Stimulated activated CD4-positive, alpha-beta T cell treated with anti-CD3 and anti-CD28 coated beads, Interleukin-15, amount 100 ng/mL, for 48 hours (primary cell): ENCODE results near the gene SLC2A1.
A peak's percentile ranks its signal among the peaks of the same experiment; 100 is the strongest.
"Not testable (repeated sequence)": the region's sequence is repeated elsewhere in the genome, so short reads cannot be mapped to it uniquely, and the experiment has no call there.

Source experiments
- DNase-seq, 2 donors: peaks; one replicate each; pipeline ENCODE4 v3.0.0-alpha.2; 2020; ENCODE audit warnings: low read depth in 2 of 2

Gene SLC2A1

DNA sequence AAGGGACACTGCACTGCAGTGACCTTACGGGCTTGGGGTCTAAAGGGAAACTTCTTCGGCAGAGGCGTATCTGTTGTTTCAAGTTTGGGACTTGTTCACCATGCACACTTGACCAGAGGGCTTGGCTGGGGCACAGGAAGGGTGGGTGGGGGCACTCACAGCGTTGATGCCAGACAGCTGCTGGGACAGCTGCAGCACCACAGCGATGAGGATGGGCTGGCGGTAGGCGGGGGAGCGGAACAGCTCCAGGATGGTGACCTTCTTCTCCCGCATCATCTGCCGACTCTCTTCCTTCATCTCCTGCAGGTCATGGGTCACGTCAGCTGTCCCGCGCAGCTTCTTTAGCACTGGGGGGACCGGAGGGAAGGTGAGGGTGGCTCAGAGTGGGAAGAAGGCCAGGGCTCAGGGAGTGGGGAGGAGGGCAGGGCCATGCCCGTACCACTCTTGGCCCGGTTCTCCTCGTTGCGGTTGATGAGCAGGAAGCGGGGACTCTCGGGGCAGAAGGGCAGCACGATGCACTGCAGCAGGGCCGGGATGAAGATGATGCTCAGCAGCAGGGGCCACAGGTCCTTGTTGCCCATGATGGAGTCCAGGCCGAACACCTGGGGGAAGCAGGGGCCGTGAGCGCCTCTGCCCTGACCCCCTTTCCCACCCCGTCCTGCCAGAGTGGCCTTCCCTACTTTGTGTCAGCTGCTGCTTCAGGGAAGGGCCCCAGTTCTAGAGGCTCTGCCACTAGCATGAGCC lies 29.1 kb downstream of the SLC2A1 start:
- no peak for DNase-seq

DNA sequence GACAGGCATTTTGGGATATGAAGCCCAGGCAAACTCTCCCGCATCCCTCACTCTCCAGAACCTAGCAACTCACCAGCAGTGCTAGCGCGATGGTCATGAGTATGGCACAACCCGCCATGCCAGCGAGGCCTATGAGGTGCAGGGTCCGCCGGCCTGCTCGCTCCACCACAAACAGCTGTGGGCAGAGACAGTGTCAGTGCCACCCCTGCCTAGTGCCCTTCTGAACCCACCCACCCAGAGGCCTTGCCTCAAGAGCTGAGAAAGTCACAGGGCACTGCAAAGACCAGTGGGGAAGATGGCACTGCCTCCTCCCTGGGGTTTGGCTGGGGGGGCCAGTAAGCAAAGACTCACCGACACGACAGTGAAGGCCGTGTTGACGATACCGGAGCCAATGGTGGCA lies 29.8 kb downstream of the SLC2A1 start:
- DNase-seq = no peak

DNA sequence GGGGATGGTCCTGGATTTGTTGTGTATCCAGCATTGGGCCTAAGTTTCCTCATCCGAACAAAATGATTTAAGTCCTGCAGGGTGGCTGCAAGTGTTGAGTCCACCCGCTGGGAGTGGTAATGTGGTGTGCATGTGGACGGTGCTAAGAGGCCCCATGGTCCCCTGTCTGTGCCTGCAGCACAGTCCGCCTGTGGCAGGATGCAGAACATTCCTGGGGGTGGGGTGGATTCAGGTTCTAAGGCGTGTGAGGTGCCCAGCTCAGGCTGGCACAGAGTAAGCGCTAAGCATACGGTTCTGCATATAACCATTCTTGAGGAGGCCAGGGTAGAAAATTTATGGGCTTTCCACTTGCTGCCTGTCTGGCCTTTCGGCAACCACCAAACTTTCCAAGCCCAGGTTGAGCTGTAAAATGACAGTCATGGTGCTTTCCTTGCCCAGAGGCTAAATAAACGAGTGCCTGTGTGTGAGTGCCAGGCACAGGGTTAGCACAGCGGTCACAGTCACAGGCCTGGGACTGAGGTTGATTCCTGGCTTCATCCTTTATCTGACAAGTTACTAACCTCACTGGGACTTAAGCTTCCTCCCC lies 30.7 kb downstream of the SLC2A1 start:
- no peak for DNase-seq

DNA sequence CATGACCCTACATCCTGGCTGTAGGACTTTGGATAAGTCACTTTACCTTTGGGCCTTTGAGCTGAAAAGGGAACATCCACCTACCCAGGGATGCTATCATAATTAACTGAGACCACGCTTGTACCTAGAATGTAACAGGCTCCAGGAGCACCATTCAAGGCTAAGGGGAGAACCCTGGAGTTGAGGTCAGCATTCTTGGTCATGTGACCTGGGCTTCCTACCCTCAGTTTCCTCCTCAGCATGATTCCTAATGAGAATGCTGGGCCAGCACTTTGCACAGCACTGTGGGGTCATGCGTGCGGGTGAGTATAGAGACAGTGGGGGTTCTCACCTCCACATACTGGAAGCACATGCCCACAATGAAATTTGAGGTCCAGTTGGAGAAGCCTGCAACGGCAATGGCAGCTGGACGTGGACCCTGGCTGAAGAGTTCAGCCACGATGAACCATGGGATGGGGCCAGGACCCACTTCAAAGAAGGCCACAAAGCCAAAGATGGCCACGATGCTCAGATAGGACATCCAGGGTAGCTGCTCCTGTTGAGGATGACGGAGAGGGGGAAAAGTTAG lies 31.3 kb downstream of the SLC2A1 start:
- DNase-seq = no peak

DNA sequence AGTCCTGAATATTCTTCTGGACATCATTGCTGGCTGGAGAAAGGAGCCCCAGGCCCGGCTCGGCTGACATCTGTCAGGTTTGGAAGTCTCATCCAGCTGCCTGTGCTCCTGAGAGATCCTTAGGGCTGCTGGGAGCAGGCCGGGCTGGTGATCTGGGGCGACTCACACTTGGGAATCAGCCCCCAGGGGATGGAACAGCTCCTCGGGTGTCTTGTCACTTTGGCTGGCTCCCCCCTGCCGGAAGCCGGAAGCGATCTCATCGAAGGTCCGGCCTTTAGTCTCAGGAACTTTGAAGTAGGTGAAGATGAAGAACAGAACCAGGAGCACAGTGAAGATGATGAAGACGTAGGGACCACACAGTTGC lies 31.8 kb downstream of the SLC2A1 start:
- no peak for DNase-seq

DNA sequence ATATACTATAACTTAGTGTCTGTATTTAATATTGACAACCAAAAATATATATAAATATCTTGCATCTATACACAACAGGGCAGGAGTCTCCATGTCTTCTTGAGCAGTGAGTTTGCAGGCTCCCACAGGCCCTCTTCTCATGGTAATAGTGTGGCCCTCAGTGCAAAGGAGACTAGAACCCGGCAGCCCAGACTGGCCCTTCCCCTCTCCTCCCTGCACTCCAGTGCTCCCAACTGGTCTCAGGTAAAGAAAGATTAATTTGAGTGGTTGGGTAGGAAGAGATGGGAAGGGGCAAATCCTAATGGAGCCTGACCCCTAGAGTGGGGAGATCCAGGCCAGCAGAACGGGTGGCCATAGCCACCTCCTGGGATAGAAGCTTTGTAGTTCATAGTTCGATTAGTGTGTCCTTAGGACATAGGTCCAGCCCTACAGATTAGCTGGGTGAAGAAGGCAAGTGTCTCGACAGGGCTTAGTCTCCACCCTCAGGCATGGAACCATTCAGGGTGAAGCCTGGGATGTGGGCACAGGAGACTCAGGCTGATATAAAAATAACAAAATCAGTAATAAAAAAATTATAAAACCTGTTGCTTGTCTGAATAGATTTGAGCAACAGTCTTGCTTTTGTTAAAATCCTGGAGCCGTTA lies 32.3 kb downstream of the SLC2A1 start:
- no peak for DNase-seq

GRCh38 chr1:42924851-42925760 lies 33.6 kb downstream of the SLC2A1 start:
- DNase-seq = no peak

GRCh38 chr1:42924082-42924850 lies 34.4 kb downstream of the SLC2A1 start:
- DNase-seq = peak; percentile 85 to 89

DNA sequence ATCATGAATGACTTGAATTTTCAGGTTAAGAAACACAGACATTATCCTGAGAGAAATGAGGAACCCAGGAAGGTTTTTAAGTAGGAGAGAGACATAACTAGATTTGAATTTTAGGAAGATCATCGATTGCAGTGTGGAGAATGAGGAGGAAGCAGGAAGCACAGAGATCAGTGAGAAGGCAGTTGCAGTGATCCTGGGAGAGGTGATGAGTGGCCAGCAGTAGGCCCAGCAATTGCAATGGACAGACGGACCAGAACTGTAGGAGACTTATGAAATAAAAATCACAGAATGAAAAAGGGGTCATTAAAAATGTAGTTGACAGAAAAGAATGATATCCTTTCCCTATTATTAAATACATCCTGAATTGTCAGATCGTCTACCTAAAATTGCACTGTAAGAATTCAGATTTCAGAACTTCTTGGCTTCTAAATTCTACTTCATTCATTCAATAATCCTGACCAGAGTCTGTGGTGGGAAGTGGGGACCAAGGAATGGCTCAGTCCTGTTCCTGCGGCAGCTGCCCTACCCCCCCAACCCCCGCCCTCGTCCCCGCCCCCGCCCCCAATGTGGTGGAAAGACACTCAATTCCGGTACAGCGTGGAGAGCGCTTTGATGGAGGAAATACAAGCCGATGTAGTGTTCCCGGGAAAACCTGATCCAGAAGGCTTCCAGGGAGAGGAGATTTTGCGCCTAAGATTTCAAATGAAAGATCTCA lies 35.1 kb downstream of the SLC2A1 start:
- no peak for DNase-seq

DNA sequence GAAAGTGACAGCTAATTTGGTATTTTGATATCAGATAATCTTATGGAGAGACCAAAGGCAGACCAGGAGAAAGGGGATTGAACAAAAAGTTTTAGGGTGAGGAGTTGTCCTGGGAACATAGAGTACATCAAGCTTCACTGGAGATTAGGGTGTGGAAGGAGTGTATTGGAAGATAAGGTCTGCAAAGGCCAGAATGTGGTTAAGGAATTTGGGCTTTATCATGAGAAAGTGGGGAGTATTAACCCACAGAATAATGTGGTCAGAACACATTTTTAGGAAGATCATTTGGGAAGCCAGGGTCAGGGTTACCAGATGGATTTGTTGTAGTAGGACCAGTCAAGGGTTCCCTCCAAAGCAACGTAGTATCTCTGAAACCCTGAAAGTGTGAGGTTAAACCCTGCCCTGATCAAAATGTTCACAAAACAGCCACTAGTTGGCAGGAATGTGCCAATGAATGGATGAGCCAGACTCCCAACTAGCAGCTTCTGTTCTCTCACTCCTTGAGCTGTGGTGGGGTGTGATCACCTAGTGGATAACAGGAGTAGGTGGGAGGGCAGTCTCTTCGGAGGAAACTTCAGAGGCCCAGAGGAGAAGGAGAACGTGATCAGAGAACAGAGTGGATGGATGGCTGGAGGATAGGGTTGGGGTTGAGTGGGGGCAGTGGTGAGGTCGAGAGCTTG lies 35.8 kb downstream of the SLC2A1 start:
- peak; percentile 52 to 53 for DNase-seq

DNA sequence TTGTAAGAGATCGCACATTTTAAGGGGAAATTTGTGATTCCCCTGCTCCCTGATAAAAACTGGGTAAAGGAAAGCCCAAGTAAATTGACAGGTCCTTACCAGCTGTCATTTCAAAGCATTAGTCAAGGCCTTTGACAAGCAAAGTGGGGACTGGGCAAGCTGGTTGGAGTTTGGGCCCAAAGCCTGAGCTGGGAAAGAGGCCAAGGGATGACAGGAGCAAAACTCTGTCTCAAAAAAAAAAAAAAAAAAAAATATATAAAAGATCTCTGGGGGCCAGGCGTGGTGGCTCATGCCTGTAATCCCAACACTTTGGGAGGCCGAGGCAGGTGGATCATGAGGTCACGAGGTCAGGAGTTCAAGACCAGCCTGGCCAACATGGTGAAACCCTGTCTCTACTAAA lies 36.9 kb downstream of the SLC2A1 start:
- no peak for DNase-seq

GRCh38 chr1:42919651-42920050 lies 39.0 kb downstream of the SLC2A1 start:
- DNase-seq = not testable (repeated sequence)

- DNase-seq = no peak
Observed at GRCh38 chr1:42917241-42917495, 41.5 kb downstream of the SLC2A1 start.

DNA sequence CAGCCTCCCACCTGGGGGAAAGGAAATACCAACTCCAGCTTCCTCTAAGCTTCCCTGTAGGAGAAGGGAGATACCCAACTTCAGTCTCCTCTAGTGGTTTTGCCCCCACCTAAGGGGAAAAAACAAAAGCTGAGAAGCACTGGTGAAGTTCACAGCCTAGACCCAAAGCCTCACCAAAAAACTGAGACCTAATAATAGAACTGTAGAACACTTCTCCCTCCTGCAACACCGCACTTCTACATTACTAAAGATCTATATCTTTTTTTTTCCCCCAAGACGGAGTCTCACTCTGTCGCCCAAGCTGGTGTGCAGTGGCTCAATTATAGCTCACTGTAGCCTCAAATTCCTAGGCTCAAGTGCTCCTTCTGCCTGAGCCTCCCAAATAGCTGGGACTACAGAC lies 43.2 kb downstream of the SLC2A1 start:
- no peak for DNase-seq

DNA sequence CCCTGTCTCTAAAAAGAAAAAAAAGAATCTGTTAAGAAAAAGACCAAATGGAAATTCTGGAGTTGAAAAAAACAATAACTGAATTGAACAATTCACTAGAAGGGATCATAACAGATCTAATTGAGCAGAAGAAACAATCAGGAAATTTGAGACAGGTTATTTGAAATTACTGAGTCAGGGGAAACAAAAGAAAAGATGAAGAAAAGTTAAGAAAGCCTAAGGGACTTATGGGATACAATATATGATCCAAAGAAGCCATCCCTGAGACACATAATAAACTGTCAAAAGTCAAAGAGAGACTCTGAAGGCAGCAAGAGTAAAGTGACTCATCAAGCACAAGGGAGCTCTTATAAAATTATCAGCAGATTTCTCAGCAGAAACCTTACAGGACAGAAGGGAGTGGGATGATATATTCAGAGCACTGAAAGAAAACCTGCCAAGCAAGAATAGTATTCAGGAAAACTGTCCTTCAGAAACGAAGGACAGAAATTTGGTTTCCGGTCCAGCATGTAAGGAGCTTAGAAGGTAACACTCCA lies 44.5 kb downstream of the SLC2A1 start:
- DNase-seq = no peak

DNA sequence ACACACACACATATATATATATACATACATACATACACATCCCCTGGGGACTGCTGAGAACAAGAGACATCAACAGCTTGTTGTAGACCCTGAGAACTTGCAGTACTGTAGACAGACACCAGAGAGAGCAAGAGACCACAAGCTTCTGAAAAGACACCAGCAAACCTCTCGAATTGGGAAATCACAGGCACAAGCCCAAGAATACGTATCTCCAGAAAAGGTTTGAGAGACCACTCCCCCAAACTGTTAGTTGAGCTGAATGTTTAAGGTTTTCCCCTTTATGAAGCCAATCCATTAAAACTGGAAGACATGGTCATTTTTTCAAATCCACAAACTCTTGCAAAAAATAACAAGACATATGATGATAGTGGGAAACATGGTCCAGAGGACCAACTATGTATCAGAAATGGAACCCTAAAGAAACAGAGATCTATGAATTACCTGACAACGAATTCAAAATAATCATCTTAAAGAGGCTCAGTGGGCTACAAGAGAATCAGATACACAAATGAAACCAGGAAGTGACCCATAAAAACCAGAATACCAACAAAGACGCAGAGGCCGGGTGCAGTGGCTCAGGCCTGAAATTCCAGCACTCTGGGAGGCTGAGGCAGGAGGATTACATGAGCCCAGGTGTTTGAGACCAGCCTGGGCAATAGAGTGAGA lies 45.1 kb downstream of the SLC2A1 start:
- DNase-seq = peak in 1 of 2 donors; percentile 40

DNA sequence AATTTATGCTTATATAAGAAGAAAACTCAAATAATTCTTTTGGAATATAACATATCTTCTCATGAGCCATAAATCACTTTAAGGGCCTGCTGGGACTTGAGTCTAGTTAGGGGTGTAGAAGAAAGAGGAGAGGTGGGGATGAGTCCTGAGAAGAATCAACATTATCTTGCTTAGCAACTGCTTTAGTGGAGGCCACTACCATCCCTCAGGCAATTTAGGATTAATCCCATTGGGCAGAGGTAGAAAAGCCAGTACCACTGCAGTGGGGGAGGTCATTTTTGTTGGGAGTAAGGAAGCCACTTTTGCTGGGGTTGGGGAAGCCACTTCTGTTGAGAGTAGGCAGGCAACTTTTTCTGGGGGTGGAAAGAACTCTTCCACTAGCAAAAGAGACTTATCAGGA lies 47.7 kb downstream of the SLC2A1 start:
- no peak for DNase-seq

DNA sequence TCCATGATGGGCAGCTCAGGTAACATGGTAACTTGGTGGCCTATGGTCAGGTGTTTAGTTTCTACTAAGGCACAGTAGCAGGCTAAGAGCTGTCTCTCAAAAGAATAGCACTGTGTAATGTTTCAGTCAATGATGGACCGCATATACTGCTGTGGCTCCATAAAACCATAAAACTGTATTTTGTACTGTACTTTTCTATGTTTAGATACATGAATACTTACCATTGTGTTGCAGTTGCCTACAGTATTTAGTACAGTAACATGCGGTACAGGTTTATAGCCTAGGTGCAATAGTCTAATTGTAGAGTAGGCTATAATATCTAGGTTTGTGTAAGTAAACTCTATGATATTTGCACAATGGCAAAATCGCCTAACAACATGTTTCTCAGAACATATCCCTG lies 50.6 kb downstream of the SLC2A1 start:
- DNase-seq = no peak

DNA sequence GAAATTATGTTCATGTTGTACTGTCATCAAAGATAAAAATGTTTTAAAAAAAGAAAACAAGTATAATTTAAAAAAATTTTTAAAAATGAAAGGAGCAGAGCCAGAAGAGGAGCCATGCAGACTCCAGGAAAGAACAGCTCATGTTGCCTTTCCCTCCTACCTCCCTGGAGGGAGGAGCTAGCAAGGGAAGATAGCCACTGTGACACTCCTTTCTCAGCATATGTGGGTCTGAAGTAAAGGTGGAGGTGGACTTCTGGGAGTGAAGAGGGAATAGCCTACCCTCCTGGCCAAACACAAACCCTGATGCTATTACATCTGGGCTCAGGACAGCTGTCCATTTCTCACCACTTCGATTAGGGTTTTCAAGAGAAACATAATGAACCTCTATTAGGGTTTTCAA lies 54.2 kb downstream of the SLC2A1 start:
- DNase-seq = no peak
